ENCODE measurements around the gene MRC1.

The MRC1 gene

DNA sequence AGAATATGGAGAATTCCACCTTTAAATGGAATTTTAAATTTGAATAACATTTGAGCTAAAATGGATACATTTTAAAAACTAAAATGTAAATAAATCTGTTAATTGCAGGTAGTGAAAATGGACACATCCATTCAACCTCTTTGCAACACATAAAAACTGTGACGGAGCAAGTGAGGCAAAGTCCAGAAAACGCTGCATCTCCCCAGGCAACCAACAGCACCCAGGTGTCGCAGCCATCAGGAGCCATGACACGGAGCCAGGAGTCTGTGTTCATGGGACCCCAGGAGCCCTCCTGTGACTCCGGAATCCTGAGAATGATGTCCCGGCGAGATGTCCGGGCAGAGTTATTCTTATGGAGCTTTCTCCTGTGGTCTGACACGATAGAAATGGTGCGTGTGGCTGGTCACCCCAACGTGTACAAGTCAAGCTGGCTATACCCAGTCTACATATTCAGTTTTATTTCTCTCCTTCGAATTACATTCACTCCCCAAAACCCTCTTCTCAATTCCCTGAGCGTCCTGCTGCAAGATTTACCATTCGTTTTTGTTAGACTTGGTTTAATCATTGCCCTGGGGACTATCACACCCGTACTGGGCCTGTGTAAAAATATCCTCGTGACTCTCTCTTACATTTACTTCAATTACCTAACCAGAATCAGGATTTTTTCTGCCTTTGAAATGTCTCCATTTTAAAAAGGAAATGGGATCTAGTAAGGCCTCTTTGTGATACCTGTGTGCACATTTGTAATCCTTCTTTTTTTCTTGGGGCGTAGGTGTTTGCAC lies 13.1 kb upstream of the MRC1 start:
- no peak for DNase-seq

DNA sequence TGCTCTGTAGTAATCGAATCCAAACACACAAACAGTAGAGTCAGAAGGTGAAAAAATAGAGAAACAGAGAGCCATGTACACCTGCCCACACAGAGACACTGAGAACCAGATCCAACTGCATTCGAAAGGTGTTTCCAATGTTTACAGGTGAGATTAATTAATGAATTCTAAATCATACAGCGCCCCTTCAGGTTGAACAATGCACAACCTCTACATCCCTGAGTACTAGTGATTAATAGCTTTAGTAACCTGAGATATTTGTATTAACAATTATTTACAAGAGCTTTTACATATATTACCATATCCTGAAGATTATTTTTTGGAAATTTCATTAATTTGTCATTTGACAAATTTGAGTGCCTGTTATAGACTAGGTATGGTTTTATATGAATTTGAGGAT lies 7.6 kb upstream of the MRC1 start:
- DNase-seq = no peak

DNA sequence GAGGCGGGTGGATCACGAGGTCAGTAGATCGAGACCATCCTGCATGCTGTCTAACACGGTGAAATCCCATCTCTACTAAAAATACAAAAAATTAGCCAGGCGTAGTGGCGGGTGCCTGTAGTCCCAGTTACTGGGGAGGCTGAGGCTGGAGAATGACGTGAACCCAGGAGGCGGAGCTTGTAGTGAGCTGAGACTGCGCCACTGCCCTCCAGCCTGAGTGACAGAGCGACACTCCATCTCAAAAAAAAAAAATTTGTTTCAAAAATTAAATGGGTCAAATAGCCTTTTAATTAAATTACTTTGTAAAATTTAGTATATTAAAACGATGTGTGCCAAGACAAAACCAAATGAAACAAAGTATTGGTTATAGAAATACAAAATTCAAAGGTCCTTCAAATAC lies 6.8 kb upstream of the MRC1 start:
- no peak for DNase-seq

DNA sequence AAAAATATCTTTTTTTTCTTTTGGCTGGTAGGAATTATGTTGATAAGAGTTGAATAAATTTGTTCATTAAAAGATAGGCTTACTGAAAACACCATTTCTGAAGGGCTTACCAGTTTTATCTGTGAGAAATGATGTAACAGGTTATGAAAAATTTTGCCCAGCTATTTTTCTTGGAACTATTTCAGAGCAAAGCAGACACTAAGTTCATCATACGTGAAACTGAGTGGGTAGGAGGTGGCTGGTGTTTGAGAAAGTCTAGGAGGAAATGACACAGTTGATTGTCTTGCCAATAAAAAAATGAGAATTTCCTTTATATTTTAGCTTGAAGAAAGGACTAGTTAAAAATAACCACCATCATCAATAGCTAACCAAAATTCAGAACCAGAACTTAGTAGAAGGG lies 6.2 kb upstream of the MRC1 start:
- DNase-seq = no peak

DNA sequence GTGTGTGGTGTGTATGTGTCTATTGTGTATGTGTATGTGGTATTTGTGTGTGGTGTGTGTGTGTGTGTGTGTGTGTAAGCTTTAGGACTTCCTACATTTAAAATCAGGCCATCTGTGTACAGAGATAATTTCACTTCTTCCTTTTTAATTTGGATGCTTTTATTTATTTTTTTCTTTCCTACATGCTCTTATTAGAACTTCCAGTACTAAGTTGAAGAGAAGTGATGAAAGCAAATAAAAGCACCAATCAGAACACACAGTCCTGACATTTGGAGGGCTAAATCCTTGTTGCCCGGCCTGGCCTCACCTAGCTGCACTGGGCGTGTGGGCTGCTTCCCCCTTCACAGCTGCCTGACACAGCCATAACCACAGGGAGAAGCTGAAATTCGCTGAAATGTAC lies 3.8 kb upstream of the MRC1 start:
- no peak for DNase-seq

DNA sequence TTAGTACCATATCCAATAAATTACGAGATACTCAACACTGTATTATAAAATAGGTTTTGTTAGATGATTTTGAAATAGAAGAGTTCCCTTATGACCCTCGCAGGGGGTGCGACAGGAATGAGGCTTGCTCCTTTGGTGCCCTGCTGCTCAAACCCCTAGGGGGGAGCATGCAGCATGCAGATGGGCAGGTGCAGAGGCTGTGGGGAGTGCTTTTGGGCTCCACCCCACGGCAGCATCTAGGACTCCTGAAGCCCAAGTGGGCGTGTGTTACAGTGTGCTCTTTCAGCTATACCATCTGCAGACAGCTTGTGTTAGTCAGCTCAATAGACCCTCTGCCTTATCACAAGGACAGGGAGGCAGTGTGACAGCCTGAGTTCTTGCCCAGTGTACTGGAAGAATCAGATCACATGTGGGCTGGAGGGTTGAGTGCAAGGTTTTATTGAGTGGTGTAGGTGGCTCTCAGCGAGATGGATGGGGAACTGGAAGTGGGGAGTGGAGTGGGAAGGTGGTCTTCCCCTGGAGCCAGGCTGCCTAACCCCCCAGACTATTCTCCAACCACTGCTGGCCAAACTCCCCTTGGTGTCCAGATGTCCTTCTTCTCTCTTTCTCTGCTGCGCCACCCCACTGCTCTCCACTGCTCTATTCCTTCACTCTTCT lies 3.1 kb upstream of the MRC1 start:
- DNase-seq = no peak

DNA sequence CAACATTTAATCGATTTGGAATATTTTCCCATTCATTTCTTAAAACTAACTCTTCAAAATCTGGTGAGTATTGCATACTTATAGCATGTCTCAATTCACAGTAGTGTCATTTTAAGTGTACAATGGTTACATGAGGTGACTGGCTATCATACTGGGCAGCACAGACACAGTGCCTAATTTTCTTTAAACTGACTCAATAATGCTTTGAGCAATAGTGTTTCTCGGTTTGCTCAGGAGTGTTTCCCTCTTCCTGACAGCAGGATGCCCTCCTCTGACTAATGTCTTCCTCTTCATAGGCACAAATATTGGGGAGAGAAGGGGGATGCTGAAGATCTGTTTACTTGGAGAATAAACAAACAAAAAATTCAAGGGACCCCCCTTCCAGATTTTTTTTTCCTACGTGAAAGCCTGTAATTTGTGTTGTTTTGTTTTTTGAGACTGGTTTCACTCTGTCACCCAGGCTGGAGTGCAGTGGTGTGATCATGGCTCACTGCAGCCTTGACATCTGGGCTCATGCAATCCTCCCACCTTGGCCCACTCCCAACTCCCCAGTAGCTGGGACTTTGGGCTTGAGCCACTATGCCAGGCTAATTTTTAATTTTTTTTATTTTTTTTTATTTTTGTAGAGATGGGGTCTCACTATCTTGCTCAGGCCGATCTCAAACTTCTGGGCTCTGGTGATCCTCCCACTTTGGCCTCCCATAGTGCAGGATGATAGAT lies 2.2 kb downstream of the MRC1 start:
- no peak for DNase-seq

DNA sequence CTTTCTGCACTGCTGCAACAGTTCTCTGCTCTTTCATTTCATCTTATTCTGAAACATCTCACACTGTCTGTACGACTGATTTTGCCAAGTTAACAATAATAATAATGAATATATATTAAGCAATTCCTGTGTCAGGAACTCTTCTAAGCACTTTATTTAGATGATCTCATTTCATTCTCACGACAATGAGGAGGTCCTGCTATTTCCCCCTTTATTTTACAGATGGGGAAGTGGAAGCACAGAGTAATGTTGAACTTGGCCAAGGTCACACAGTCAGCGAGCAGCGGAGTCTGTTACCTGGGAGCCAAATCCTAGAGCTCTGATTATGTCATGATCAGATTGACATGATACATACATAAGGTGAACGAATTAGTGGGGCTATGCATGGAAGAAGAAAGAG lies 5.8 kb downstream of the MRC1 start:
- no peak for DNase-seq

DNA sequence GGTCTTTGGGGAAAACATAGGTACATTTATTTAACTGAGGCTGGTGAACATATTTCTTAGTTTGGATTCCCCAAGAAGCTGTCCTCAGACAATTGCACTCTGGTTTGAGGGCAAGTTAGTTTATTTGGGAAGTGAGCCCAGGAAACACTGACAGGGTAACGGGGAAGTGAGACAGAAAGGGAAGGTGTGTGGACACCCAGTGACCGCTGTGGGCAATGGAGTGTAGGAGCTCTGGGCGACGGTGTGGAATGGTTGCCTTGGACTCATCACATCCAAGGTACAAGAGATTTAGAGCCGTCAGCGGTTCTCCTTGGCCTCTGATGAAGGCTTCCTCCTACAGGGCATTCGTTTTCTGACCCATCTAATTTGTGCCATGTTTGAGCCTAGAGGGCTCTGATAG lies 7.1 kb downstream of the MRC1 start:
- no peak for DNase-seq

DNA sequence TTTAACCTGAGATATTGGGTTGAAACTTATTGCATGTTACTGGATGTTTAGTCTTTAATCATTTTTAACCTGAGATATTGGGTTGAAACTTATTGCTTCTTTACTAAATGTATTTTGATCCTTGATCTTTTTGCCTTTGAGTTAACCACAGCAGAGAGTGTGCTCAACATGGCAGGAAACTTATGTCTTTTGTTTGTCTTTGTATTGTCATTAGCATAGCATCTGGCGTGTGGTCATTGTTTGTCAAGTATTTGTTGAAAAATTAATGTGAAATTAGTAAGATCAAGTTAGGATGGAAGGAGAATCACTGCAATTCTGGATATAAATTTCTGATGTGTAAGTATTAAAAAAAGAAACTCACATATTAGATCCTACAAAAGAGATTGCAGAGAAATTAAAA lies 8.2 kb downstream of the MRC1 start:
- no peak for DNase-seq

DNA sequence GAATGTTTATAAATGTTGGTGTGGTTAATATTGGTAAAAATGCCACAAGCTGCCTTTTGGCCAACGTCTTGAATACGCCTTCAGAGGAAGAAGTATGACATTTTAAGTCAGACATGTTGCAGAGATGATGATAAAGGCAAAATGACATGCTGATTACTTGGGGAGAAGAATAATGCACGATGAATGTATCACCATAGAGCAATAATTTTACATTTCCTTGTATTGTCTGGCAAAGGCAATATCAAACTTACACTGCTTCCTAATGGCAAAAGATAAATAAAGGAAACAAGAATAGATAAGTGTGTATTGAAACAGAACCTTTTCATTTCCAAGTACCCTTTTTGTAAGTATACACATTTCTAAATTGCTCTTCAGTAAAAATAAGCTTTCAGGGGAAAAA lies 8.6 kb downstream of the MRC1 start:
- DNase-seq = no peak

DNA sequence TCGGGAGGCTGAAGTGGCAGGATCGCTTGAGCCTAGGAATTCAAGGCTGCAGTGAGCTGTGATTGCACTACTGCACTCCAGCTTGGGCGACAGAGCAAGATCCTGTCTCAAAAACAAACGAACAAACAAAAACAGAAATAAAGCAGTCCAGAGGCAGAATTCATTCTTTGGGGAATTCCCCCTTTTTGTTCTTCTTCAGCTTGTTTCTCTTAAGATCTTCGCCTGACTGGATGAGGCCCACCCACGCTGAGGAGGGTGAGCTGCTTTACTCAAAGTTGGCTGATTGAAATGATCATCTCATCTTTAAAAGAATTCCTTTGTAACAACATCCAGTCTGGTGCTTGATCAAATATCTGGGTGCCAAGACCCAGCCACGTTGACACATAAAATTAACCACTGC lies 10.7 kb downstream of the MRC1 start:
- DNase-seq = no peak

DNA sequence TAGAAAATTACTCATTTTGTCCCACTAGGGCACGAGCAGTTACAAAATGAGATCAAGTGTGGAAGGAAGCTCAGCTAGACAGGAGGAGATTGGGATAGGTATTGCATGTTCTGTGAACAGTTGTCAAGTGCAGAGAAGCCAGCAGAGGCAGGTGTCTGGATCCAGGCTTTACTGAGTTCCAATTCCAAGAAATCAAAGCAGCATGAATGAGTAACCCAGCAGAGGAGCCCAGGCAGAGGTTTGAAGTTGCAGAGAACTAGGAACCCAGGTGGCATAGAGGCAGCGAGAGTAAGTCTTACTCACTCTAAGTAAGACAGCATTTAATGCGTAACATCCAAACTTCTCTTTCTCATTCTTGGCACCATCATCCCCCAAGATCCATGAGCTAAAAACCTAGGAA lies 11.8 kb downstream of the MRC1 start:
- no peak for DNase-seq

DNA sequence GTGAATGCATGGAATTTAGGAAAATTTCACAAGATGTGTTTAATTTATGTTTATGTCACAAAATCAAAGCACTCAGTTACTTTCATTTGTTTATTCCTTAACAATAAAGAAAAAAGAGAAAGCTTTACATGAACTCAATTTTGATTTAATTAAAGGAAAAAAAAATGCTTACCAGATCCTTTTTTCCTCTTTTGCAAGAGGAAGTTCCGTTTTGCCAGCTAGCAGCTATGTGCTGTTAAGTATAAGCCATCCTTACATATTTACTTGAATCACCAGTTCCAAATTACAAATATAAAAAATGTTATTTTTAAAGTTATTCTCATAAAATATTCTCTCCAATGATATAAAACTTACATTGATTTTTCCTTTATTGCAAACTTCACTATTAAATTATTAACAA lies 12.7 kb downstream of the MRC1 start:
- no peak for DNase-seq

DNA sequence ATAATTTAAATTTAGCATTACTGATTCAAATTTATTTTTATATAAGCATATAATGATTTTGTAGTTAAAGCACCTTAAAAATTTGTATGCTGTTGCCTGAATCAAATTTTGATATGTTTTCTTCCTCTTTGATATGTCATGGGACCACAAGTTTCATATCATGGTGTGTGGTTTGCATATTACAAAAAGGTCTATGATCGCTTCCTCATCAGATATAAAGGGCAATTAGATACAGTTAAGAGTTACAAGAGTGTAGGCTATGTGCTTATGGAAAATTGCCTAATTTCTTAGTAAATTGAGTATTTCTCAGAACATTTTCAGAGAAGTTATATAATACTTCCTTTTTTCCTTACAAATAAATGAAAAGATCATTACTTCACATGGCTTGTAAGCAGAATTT lies 22.2 kb downstream of the MRC1 start:
- no peak for DNase-seq

DNA sequence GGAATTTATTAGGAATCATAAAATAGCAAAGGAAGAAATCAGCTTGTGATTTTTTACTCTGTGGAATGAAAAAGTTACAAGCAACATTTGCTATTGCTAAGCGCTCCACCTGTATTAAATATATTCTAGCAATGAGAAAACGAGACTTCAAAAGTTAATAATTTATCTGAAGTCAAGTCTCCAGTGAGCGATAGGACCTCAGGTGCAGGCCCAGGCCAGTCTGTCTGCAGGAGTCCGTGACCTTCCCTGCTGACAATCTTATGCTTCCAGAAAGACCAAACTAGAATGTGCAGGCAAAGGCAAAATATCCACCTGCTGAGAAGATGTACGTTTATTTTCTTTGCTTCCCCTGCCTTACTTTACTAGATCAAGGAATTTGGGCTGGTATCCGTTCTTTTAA lies 22.7 kb downstream of the MRC1 start:
- no peak for DNase-seq

DNA sequence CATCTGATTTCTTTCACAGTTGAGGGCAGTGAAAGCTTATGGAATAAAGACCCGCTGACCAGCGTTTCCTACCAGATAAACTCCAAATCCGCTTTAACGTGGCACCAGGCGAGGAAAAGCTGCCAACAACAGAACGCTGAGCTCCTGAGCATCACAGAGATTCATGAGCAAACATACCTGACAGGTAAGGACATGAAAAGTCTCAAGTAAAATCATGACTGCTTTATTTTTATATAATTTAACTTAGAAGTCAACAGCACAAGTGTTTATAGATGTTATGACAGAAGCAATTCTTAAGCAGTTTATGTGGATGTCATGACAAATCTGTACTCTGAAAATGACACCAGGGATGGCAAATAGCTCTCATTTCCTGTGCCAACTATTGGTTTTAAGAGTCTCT lies 24.5 kb downstream of the MRC1 start:
- DNase-seq = no peak

DNA sequence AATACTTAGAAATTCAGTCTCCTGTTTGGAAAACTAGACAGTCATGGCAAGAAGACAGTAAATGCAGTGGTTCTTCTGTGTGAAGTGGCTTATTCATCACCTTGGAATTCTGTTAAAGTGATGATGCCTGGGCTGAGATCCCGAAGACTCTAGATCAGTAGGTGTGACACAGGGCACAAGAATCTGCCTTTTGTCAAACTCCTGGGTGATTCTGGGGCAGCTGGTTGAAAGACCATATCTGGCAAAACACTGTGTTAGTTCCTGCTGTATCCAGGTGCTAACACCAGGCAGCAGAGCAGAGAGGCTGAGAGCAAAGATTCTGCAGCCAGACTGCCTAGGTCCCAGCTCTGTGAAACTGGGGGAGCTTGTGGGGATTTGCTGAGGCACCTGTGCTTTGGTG lies 26.5 kb downstream of the MRC1 start:
- DNase-seq = no peak

DNA sequence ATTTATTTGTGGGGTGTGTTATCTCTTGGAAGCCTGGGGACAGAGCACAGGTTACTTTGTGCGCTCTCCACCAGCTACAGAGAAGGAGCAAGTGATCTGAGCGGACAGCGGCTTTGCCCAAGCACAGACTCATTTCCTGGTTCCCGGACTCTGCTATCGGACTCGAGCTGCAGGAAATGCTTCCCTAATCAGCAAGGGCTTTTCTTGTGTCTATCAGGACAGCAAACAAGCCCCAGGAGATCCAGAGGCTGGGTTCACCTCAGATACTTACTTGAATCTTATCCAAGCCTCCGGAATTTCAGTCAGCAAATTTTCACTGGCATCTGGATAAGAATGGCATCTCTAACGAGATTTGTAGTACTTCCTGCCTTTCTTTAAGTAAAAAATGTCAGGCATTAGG lies 27.8 kb downstream of the MRC1 start:
- no peak for DNase-seq

DNA sequence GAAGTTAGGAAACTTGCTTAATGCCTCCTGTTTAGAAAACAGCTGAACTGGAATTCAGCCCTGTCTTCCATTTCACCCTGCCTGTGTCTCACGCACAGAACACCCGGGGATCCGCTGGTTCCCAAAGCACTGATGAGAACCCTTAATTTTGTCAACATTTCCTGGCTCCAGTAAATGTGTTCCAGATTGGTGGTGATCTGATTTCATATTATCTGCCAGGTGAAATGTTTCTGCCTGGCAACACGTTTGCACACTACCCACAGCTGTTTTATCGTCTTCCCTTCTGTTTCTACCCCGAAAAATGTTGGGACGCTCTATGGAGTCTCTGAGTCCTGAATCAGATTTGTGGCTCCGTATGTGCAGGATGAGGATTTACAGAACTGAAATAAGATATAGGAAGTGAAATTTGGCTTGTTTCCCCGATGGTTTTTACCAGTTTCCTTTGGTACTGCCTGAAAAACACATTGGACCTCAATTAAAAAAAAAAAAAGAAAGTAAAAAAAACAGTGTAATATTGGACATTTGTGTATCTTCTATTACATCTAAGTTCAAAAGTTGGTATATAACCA lies 29.0 kb downstream of the MRC1 start:
- no peak for DNase-seq

DNA sequence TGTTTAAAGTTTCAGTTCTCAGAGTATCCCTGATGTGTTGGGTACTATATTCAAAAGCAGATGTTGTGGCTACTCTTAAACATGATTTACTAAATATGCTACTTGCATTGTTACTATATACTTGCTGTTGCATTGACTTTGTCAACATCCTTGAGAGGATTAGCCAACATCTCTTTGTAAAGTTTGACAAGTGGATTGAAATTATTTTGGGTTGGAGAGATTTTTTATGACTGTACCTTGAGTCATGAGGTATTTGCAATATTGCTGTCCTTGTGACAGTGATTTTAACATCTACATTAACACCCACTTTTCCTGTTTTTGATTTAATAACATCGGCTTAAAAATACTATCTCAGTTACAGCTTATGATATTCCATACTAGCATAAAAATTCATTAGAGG lies 31.9 kb downstream of the MRC1 start:
- DNase-seq = no peak

DNA sequence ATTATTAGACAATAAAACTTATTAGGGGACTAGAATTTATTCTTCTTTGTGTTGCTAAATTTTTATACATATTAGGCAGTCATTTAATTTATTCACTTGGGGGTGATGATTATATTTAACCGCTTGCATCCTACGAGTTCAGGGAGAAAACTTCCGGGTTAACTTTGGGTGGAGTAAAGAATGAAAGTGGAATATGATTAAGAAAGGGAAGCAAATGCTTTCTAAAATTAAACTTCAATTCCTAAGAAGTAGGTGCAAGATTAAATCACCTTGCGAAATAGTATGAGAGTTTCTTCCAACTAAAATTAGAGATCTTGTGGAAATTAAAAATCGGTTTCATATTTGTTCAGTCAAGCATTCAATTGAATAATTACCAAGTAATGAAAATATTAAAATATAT lies 33.5 kb downstream of the MRC1 start:
- no peak for DNase-seq

DNA sequence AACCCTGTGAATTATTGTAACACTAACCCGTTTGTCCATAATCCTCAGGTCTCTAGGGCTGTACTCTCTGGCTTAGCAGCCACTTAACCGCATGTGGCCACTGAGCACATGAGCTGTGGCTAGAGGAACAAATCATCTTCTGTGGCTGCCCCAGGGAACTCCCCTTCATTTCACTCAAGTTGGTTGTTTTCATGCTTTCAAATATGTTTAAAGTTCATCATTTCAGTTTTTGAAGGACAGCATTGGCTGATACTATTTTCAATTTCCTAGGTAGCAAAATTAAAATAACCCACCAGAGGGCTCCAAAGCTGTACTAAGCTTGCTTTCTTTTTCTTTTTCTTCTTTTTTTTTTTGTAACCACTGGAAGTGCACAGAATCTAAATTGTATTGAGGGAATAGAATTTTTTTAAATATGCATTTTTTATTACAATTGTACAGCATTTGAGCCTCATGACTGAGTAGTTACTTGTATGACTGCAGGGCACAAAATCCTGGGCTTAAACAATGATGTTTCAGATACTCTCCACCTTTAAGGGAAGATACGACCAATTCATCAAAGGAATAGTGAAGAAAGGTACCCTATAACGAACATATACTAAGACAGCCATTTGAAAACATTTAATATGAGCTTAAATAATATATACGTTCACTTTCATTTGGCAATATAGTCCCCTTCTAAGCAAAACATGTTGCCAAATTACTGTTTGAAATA lies 38.6 kb downstream of the MRC1 start:
- DNase-seq = no peak

All from activated CD8-positive, alpha-beta memory T cell treated with anti-CD3 and anti-CD28 coated beads, Interleukin-2, amount 50 U/mL, for 4 hours (primary cell).